SK-N-MC (cell line): ENCODE data around the gene FHIT.

Experiments
- DNase-seq: peaks from one replicate; pipeline ENCODE4 v3.0.0-alpha.2; 2011; ENCODE audit warnings: low read depth, low spot score
- H3K27ac ChIP-seq: fragments of 200-600 bp; sonication (generic); 2 replicates; pipeline ENCODE4 v1.5.1; 2016; ENCODE audit warnings: mixed run types
- H3K36me3 ChIP-seq: fragments of 200-600 bp; sonication (generic); 2 replicates; pipeline ENCODE4 v1.6.1; 2017; ENCODE audit warnings: antibody characterized with exemption, low read length, mixed read lengths; ENCODE audit not compliant: insufficient read depth
- H3K4me3 ChIP-seq: fragments of 200-600 bp; sonication (generic); 2 replicates; pipeline ENCODE4 v1.5.1; 2016
- H3K9ac ChIP-seq: fragments of 200-600 bp; sonication (generic); 2 replicates; pipeline ENCODE4 v1.8.0; 2017; ENCODE audit warnings: mixed run types, mixed read lengths; ENCODE audit not compliant: insufficient read length
- H3K9me3 ChIP-seq: fragments of 200-600 bp; sonication (generic); 2 replicates; pipeline ENCODE4 v1.6.1; 2017; ENCODE audit warnings: low read depth, mild to moderate bottlenecking, antibody characterized with exemption, low read length, moderate library complexity, mixed read lengths
- EZH2 ChIP-seq: fragments of 200-600 bp; sonication (generic); IDR thresholded peaks from one replicate; pipeline ENCODE4 v1.6.1; 2017; ENCODE audit warnings: antibody characterized with exemption
- FOXP2 ChIP-seq: optimal IDR thresholded peaks from 2 replicates; pipeline ENCODE3; 2011; ENCODE audit warnings: mild to moderate bottlenecking, moderate library complexity; ENCODE audit not compliant: insufficient read depth; ENCODE audit errors: extremely low read length, control extremely low read depth
- POLR2AphosphoS5 ChIP-seq: IDR thresholded peaks from 2 replicates; pipeline ENCODE4 v1.6.1; 2012; ENCODE audit warnings: mild to moderate bottlenecking, low read depth, low read length, borderline replicate concordance

The FHIT gene

GRCh38 chr3:61186030-61186429 lies 65.2 kb downstream of the FHIT start:
- H3K4me3 ChIP-seq = no peak overlapping the region

GRCh38 chr3:61184956-61185355 lies 66.3 kb downstream of the FHIT start:
- Histone ChIP-seq H3K9me3 (no peaks in the 10 kb centered on the region), H3K4me3 (no peak overlapping the region), H3K36me3 (no peaks in the 10 kb centered on the region), H3K9ac (no peak overlapping the region), H3K27ac (no peak overlapping the region)
- DNase-seq = no peak
- TF ChIP-seq EZH2 (no peak), FOXP2 (no peak), POLR2AphosphoS5 (no peak)

More at GRCh38 chr3:61186030-61186429, 65.2 kb downstream of the FHIT start:
- Histone ChIP-seq H3K36me3 (no peaks in the 10 kb centered on the region), H3K9ac (no peak overlapping the region), H3K9me3 (no peaks in the 10 kb centered on the region), H3K27ac (no peak overlapping the region)
- TF ChIP-seq FOXP2 (no peak), EZH2 (no peak), POLR2AphosphoS5 (no peak)
- DNase-seq = no peak

GRCh38 chr3:61182662-61183061 lies 68.6 kb downstream of the FHIT start:
- Histone ChIP-seq H3K4me3 (no peak overlapping the region), H3K27ac (no peak overlapping the region), H3K9ac (no peak overlapping the region), H3K36me3 (no peaks in the 10 kb centered on the region), H3K9me3 (no peaks in the 10 kb centered on the region)
- TF ChIP-seq FOXP2 = no peak
- no peak for TF ChIP-seq POLR2AphosphoS5
- TF ChIP-seq EZH2 = no peak
- no peak for DNase-seq

GRCh38 chr3:61181874-61182273 lies 69.4 kb downstream of the FHIT start:
- Histone ChIP-seq H3K36me3 (no peaks in the 10 kb centered on the region), H3K4me3 (no peak overlapping the region), H3K9me3 (no peaks in the 10 kb centered on the region), H3K9ac (no peak overlapping the region), H3K27ac (no peak overlapping the region)
- no peak for TF ChIP-seq EZH2
- TF ChIP-seq POLR2AphosphoS5 = no peak
- TF ChIP-seq FOXP2 = no peak
- no peak for DNase-seq

GRCh38 chr3:61180206-61180605 lies 71.0 kb downstream of the FHIT start:
- H3K27ac ChIP-seq = no peak overlapping the region
- TF ChIP-seq FOXP2 (no peak), POLR2AphosphoS5 (no peak)
- no peak for DNase-seq
- H3K4me3 ChIP-seq = no peak overlapping the region
- H3K36me3 ChIP-seq = no peaks in the 10 kb centered on the region
- no peaks in the 10 kb centered on the region for H3K9me3 ChIP-seq
- H3K9ac ChIP-seq = no peak overlapping the region

- DNase-seq = no peak
- Histone ChIP-seq H3K27ac (no peak overlapping the region), H3K4me3 (no peak overlapping the region), H3K36me3 (no peaks in the 10 kb centered on the region), H3K9ac (no peak overlapping the region), H3K9me3 (no peaks in the 10 kb centered on the region)
- TF ChIP-seq EZH2 (no peak), FOXP2 (no peak), POLR2AphosphoS5 (no peak)
Measured at GRCh38 chr3:61178167-61178566, 73.1 kb downstream of the FHIT start.

GRCh38 chr3:61177450-61177849 lies 73.8 kb downstream of the FHIT start:
- no peak overlapping the region for H3K27ac ChIP-seq

GRCh38 chr3:61173676-61174075 lies 77.6 kb downstream of the FHIT start:
- TF ChIP-seq POLR2AphosphoS5 = no peak
- Histone ChIP-seq H3K9ac (no peak overlapping the region), H3K4me3 (no peak overlapping the region), H3K27ac (no peak overlapping the region), H3K36me3 (no peaks in the 10 kb centered on the region), H3K9me3 (no peaks in the 10 kb centered on the region)
- no peak for DNase-seq

More at GRCh38 chr3:61177450-61177849, 73.8 kb downstream of the FHIT start:
- no peak for DNase-seq
- no peaks in the 10 kb centered on the region for H3K9me3 ChIP-seq
- H3K36me3 ChIP-seq = no peaks in the 10 kb centered on the region
- no peak overlapping the region for H3K4me3 ChIP-seq
- no peak for TF ChIP-seq POLR2AphosphoS5
- H3K9ac ChIP-seq = no peak overlapping the region

- Histone ChIP-seq H3K9ac (no peak overlapping the region), H3K36me3 (no peaks in the 10 kb centered on the region)
- TF ChIP-seq EZH2 = no peak
Measured at GRCh38 chr3:61172684-61173083, 78.6 kb downstream of the FHIT start.

GRCh38 chr3:61172203-61172602 lies 79.0 kb downstream of the FHIT start:
- no peak for DNase-seq
- no peak overlapping the region for H3K4me3 ChIP-seq
- H3K27ac ChIP-seq = no peak overlapping the region
- no peaks in the 10 kb centered on the region for H3K9me3 ChIP-seq
- TF ChIP-seq EZH2 (no peak), POLR2AphosphoS5 (no peak), FOXP2 (no peak)
- H3K9ac ChIP-seq = no peak overlapping the region
- H3K36me3 ChIP-seq = no peaks in the 10 kb centered on the region

More at GRCh38 chr3:61172684-61173083, 78.6 kb downstream of the FHIT start:
- H3K4me3 ChIP-seq = no peak overlapping the region
- no peak overlapping the region for H3K27ac ChIP-seq
- no peaks in the 10 kb centered on the region for H3K9me3 ChIP-seq
- DNase-seq = no peak
